CMK (cell line): Measurements from ENCODE around the gene MALL.
"Not testable (repeated sequence)": the region's sequence is repeated elsewhere in the genome, so short reads cannot be mapped to it uniquely, and the experiment has no call there.

Experiments
- DNase-seq: peaks from one replicate; pipeline ENCODE4 v3.0.0-alpha.2; 2010; ENCODE audit warnings: low read depth

MALL gene

GRCh38 chr2:110120171-110121051 is 4.8 kb upstream of the MALL start:
- no peak for DNase-seq

- no peak for DNase-seq
Observed at GRCh38 chr2:110116033-110116710, 550 bp upstream of the MALL start.

GRCh38 chr2:110114831-110115255 is 779 bp downstream of the MALL start:
- DNase-seq: no peak

GRCh38 chr2:110113961-110114591 is 1.5 kb downstream of the MALL start:
- no peak for DNase-seq

- not testable (repeated sequence) for DNase-seq
Observed at GRCh38 chr2:110108291-110108690, 7.3 kb downstream of the MALL start.

- no peak for DNase-seq
Observed at GRCh38 chr2:110107092-110108079, 8.2 kb downstream of the MALL start.

GRCh38 chr2:110106642-110107041 is 9.0 kb downstream of the MALL start:
- no peak for DNase-seq

GRCh38 chr2:110105608-110106467 is 9.8 kb downstream of the MALL start:
- no peak for DNase-seq

- DNase-seq: no peak
Observed at GRCh38 chr2:110105183-110105582, 10.4 kb downstream of the MALL start.

- no peak for DNase-seq
Observed at GRCh38 chr2:110104025-110104771, 11.4 kb downstream of the MALL start.

GRCh38 chr2:110103061-110103961 is 12.3 kb downstream of the MALL start:
- DNase-seq: no peak

GRCh38 chr2:110101901-110102803 is 13.5 kb downstream of the MALL start:
- DNase-seq: no peak

GRCh38 chr2:110101280-110101844 is 14.3 kb downstream of the MALL start:
- peak; percentile 2 for DNase-seq

GRCh38 chr2:110100880-110101279 is 14.7 kb downstream of the MALL start:
- not testable (repeated sequence) for DNase-seq

- no peak for DNase-seq
Observed at GRCh38 chr2:110100480-110100879, 15.1 kb downstream of the MALL start.

GRCh38 chr2:110099471-110100225 is 16.0 kb downstream of the MALL start:
- no peak for DNase-seq

- no peak for DNase-seq
Observed at GRCh38 chr2:110099038-110099425, 16.6 kb downstream of the MALL start.
